BLaER1 (cell line): ENCODE data around the gene VSIR.

Source experiments
- H3K27ac ChIP-seq: shearing (Covaris generic); formaldehyde crosslinking; 2 replicates; pipeline ENCODE4 v1.8.1; 2022
- H3K27me3 ChIP-seq: shearing (Covaris generic); formaldehyde crosslinking; 2 replicates; pipeline ENCODE4 v1.8.1; 2022
- H3K36me3 ChIP-seq: shearing (Covaris generic); formaldehyde crosslinking; 2 replicates; pipeline ENCODE4 v1.8.1; 2022
- H3K4me1 ChIP-seq: shearing (Covaris generic); formaldehyde crosslinking; 2 replicates; pipeline ENCODE4 v1.8.1; 2022
- H3K4me2 ChIP-seq: shearing (Covaris generic); formaldehyde crosslinking; 2 replicates; pipeline ENCODE4 v1.8.1; 2022
- H3K4me3 ChIP-seq: shearing (Covaris generic); formaldehyde crosslinking; 2 replicates; pipeline ENCODE4 v1.8.1; 2022
- H3K9ac ChIP-seq: shearing (Covaris generic); formaldehyde crosslinking; 2 replicates; pipeline ENCODE4 v1.8.1; 2022
- H3K9me3 ChIP-seq: shearing (Covaris generic); formaldehyde crosslinking; 2 replicates; pipeline ENCODE4 v1.8.1; 2022
- H4K20me1 ChIP-seq: shearing (Covaris generic); formaldehyde crosslinking; 2 replicates; pipeline ENCODE4 v1.8.1; 2022
- Cebpa-rat ChIP-seq: shearing (Covaris generic); IDR thresholded peaks from 2 replicates; pipeline ENCODE4 v1.8.1; 2022

VSIR gene

DNA sequence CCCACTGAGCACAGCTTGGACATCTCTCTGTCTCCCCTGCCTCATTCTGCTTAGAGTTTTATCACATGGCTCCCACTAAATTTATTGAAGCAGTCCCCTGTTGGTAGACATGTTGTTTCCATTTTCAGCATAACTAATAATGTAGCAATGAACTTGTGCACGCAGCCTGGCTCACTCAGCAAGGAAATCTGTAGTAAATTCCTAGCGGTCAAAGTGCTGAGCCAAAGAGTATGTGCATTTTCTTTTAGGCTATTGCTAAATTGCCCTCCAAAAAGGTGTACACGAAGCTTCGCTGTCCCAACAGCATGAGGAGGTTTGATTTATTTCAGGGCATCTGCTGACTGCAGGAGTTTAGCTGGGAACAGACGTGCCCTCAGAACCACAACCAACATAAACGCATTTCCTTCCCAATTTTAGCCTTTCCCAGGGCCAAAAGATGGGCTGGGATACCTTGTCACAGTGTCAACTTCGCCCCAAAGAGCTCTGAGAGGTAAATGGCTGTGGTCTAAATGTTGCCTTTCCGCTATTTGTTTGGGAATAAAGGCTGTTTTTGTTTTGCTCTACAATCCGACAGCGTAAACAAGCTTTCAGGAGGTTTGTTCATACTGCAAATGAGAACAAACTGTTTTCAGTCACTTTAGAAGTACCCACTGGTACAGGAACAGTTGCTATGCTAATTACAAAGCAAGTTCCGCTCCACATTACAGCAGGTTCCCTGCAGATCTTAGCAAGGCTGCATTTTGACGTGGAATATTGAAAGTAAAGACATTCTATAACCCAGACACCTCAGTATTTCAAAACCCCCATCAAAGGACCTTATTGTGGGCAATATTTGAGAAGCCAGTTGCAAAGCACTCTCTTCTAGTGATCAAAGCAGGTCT is 16.8 kb downstream of the VSIR start:
- no peaks in the 10 kb centered on the region for H3K9me3 ChIP-seq
- H3K4me1 ChIP-seq: peaks cover 64% of the 10 kb centered on the region
- peaks cover 3% of the 10 kb centered on the region; the same call in 1 of the 2 replicates for H3K27me3 ChIP-seq
- H3K9ac ChIP-seq: no peak overlapping the region
- H3K4me2 ChIP-seq: peak overlapping the region; percentile 60
- TF ChIP-seq Cebpa-rat: no peak
- H3K4me3 ChIP-seq: no peak overlapping the region
- no peak overlapping the region for H3K27ac ChIP-seq
- H3K36me3 ChIP-seq: no peaks in the 10 kb centered on the region
- no peaks in the 10 kb centered on the region for H4K20me1 ChIP-seq

DNA sequence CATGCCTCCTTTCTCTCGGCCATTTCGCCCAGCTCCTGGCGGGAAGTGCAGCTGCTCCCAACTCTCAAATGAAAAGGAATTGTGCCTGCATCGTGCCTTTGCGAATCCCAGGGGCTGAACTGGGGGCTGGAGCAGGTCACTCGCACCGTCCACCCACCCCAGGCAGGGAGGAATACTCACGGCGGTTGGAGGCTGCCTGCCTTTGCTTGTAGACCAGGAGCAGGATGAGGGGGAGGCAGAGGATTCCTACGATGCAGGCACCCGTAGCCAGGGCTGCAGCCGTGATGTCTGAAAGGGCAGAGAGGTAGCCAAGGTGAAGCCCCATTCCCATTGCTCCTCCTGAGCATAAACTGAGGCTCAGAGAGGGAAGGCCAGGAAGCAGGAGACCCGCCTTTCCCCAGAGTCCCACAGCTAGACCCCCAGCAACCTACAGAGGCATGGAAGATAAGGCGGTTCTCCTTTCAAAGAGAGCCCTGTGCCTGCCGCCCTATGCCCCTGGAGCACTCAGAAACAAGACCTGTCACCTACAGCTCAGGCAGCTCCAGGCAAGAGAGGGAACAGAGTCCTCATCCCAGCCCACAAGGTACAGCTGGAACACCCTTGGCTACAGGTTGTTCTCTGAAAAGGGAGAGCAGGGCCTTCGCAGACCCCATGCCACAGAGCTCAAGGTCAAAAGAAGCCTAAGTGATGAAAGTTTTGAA is 18.0 kb downstream of the VSIR start:
- Histone ChIP-seq H4K20me1 (no peaks in the 10 kb centered on the region), H3K4me1 (peaks cover 76% of the 10 kb centered on the region), H3K9me3 (no peaks in the 10 kb centered on the region), H3K36me3 (no peaks in the 10 kb centered on the region), H3K9ac (no peak overlapping the region), H3K27ac (no peak overlapping the region), H3K4me3 (no peak overlapping the region), H3K27me3 (peaks cover 3% of the 10 kb centered on the region; the same call in 1 of the 2 replicates), H3K4me2 (no peak overlapping the region)
- TF ChIP-seq Cebpa-rat: no peak

DNA sequence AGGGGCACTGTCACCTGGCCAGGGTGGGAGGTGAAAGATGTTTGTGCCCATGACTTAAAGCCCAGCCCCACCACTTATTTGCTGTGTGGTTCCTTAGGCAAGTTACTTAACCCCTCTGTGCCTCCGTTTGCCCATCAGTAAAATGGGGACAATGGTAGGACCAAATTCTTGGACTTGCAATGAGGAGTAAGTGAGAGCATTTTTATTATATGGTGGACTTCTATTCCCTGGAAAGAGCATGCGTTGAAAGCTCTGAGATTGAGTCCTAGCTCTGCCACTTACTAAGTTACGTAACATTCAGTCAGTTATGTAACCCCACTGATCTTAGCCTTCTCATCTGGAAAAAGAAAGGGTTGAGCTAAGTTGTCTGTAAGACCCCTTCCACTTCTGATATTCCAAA is 18.8 kb downstream of the VSIR start:
- TF ChIP-seq Cebpa-rat: no peak
- no peaks in the 10 kb centered on the region for H4K20me1 ChIP-seq
- H3K9me3 ChIP-seq: no peaks in the 10 kb centered on the region
- H3K9ac ChIP-seq: no peak overlapping the region
- no peak overlapping the region for H3K27ac ChIP-seq
- peaks cover 3% of the 10 kb centered on the region; the same call in 1 of the 2 replicates for H3K27me3 ChIP-seq
- no peak overlapping the region for H3K4me3 ChIP-seq
- H3K36me3 ChIP-seq: no peaks in the 10 kb centered on the region
- H3K4me2 ChIP-seq: peak overlapping the region; percentile 95
- peaks cover 84% of the 10 kb centered on the region for H3K4me1 ChIP-seq

DNA sequence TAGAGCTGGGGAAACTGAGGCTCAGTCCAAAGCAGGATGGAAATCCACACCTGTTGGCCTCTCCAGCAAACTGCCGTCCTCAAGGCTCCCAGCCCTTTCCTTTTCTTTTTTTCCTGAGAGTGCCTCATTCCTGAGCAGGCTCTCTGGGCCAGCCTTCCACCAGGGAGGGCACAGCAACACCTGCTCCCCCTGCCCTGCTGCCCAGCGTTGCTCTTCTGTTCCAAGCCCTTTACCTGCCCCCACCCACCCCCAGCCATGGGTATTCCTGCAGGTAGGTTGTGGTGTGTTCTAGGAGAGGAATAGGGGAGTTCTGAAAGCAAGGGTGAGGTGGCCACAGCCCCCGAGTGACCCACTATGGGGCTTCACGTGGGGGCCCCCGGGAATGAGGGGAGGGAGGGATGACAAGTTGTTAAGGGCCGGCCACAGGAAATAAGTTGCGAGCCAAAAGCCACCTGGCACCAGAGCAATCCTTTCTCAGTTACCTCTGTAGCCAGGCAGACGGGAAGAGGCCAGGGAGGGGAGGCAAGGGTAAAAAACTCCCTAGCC is 19.3 kb downstream of the VSIR start:
- Histone ChIP-seq H3K36me3 (no peaks in the 10 kb centered on the region), H3K27me3 (peaks cover 3% of the 10 kb centered on the region; the same call in 1 of the 2 replicates), H3K4me3 (no peak overlapping the region), H3K4me2 (peak overlapping the region; percentile 95), H3K4me1 (peaks cover 89% of the 10 kb centered on the region), H3K9me3 (no peaks in the 10 kb centered on the region), H4K20me1 (no peaks in the 10 kb centered on the region), H3K27ac (no peak overlapping the region), H3K9ac (no peak overlapping the region)
- no peak for TF ChIP-seq Cebpa-rat

DNA sequence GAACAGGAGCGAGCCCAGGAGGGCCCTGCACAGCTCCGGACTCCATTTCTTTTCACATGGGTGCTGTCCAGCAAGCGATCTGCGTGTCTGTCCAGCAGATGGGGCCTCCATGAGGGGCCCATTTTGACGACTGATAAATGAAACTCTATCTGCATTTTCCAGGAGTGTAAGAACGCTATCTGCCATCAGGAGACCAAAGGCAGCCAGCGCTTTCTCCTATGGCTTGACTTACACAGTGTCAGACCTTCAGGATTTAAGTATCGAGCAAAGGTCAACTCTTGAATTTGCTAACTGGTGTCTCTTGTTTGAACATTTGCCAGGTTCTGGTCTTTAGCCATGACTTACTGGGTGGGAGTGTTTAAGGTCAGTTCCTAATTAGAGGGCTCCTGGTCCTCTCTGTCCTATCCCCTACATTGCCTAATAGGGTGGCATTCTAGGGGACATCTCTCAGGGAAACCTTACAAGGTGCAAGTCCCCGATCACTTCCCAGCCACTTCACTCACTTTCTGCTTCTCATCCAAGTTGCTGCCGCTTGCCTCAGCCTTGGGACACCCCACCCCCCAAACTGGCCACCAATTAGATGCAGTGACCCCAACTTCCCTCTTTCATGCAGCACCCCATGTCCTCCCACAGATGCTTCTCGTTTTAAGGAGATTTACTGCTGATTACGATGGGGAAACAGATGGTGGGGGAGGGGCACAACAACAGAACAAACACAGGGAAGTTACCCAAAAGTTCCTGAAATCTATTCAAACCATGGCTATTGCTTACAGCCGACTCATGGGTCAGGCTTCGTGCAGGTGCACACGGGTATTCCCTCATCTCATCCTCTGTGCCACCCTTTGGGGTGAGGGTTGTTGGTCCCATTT is 20.0 kb downstream of the VSIR start:
- Histone ChIP-seq H3K9me3 (no peaks in the 10 kb centered on the region), H4K20me1 (no peaks in the 10 kb centered on the region), H3K27ac (no peak overlapping the region), H3K4me1 (peaks cover 95% of the 10 kb centered on the region), H3K36me3 (no peaks in the 10 kb centered on the region), H3K4me3 (no peak overlapping the region), H3K27me3 (peaks cover 3% of the 10 kb centered on the region; the same call in 1 of the 2 replicates), H3K4me2 (peak overlapping the region; percentile 95), H3K9ac (no peak overlapping the region)
- TF ChIP-seq Cebpa-rat: no peak

DNA sequence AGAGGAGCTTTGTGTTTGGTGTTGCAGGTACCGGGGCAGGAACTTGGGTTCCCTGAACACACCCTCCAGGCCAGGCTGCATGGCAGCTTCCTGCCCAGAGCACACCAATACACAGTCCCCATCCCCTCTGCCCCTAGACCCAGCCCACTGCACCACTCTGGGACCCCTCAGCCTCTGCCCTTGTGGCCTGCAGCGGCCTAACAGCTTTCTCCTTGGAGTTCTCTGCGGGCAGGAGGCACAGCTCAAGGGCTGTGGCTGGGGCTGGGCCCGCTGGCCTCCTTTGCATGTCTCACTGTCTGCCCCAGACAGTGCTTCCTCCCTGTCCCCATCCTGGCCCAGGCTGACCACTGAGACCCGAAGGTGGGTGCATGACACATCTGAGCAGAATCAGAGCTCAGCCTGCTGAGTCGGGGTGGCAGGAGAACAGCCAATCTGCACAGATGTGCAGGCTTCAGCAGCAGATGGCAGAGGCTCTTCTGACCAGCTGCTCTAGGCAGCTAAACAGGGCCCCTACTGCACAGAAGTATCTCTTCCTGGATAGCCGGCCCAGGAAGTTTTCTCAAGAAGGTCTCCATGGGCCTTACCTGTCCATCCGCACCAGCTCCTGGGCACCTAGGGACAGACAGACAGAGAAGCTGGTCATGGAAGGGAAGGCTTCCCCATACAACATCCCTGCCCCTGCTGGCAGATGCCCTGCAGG is 20.8 kb downstream of the VSIR start:
- TF ChIP-seq Cebpa-rat: no peak
- Histone ChIP-seq H3K27me3 (peaks cover 3% of the 10 kb centered on the region; the same call in 1 of the 2 replicates), H4K20me1 (no peaks in the 10 kb centered on the region), H3K4me1 (peaks cover 95% of the 10 kb centered on the region), H3K27ac (no peak overlapping the region), H3K4me2 (peak overlapping the region; percentile 95), H3K4me3 (no peak overlapping the region), H3K36me3 (no peaks in the 10 kb centered on the region), H3K9me3 (no peaks in the 10 kb centered on the region), H3K9ac (no peak overlapping the region)

DNA sequence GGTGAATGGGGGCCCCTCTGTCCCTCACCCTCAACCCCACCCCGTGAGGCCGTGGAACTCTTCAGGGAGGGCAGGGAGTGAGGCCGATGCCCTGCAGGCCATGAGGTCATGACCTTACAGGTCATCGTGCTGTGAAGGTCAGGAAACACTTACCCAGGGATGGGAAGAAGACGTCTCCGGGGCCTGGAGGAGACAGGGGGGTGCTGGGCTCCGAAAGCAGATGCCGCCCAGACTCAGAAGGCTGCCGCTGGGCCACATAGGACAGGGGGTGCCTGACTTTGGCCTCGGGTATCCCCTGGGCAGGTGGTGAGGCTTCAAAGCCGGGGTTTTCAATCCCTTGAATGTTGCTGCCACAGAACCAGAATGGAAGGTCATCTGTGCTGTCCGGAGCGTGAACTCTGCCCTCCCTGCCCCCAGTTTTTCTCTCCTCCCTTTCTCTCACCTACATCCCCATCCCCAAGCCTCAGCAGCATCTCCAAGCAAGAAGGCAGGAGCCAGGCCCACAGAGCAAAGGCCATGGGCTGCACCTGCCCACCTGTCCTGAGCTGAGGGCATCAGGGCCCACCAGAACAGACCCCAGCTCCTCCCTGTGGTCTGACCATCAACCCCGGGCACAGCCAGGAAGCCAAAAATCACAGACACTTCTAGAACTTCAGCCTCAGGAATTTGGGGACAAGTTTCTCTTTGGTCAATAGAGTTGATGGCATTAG is 21.6 kb downstream of the VSIR start:
- H4K20me1 ChIP-seq: no peaks in the 10 kb centered on the region
- peak overlapping the region; percentile 95 for H3K4me2 ChIP-seq
- no peak overlapping the region for H3K4me3 ChIP-seq
- peaks cover 95% of the 10 kb centered on the region for H3K4me1 ChIP-seq
- H3K9ac ChIP-seq: no peak overlapping the region
- TF ChIP-seq Cebpa-rat: no peak
- H3K27me3 ChIP-seq: peaks cover 3% of the 10 kb centered on the region; the same call in 1 of the 2 replicates
- no peaks in the 10 kb centered on the region for H3K36me3 ChIP-seq
- no peak overlapping the region for H3K27ac ChIP-seq
- H3K9me3 ChIP-seq: no peaks in the 10 kb centered on the region

DNA sequence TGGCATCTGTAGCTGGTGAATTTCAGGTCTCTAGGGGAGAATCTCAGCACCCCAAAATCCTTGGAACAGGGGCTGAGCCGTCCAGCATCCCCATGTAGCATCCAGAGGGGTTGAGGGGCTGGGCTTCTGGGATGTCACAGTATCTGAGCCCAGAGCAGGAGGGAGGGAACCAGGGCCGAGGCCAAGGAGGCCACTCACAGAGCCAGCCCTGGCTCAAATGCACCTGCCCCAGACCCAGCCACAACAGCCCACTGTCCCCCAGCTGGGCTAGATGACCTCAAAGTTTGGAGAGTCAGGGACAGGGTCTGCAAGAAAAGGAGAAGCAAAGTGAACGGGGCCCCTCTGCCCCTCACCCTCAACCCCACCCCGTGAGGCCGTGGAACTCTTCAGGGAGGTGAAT is 22.3 kb downstream of the VSIR start:
- peaks cover 3% of the 10 kb centered on the region; the same call in 1 of the 2 replicates for H3K27me3 ChIP-seq
- TF ChIP-seq Cebpa-rat: no peak
- peak overlapping the region; percentile 95 for H3K4me2 ChIP-seq
- H3K27ac ChIP-seq: peak overlapping the region; percentile 33
- peaks cover 95% of the 10 kb centered on the region for H3K4me1 ChIP-seq
- H3K4me3 ChIP-seq: no peak overlapping the region
- peak overlapping the region; percentile 1; the same call in 1 of the 2 replicates for H3K9ac ChIP-seq
- no peaks in the 10 kb centered on the region for H4K20me1 ChIP-seq
- H3K36me3 ChIP-seq: no peaks in the 10 kb centered on the region
- no peaks in the 10 kb centered on the region for H3K9me3 ChIP-seq
